Activated T-cell treated with anti-CD3 and anti-CD28 coated beads for 48 hours (primary cell): ENCODE results near the gene EPHB1.

ENCODE experiments used
- DNase-seq: peaks from one replicate; pipeline ENCODE4 v3.0.0-alpha.2; 2020; ENCODE audit warnings: low read depth

Gene EPHB1

GRCh38 chr3:134911586-134912548 is 116.8 kb downstream of the EPHB1 start:
- DNase-seq = no peak

GRCh38 chr3:134916276-134916961 is 121.4 kb downstream of the EPHB1 start:
- no peak for DNase-seq

GRCh38 chr3:134917631-134918030 is 122.6 kb downstream of the EPHB1 start:
- DNase-seq = no peak

GRCh38 chr3:134918441-134918840 is 123.4 kb downstream of the EPHB1 start:
- no peak for DNase-seq

- no peak for DNase-seq
These were observed 127.0 kb downstream of the EPHB1 start for GRCh38 chr3:134922101-134922500.

GRCh38 chr3:134922866-134923265 is 127.8 kb downstream of the EPHB1 start:
- DNase-seq = no peak

GRCh38 chr3:134923286-134923685 is 128.2 kb downstream of the EPHB1 start:
- no peak for DNase-seq

- no peak for DNase-seq
These were observed 132.5 kb downstream of the EPHB1 start for GRCh38 chr3:134927599-134927998.

GRCh38 chr3:134928392-134928791 is 133.3 kb downstream of the EPHB1 start:
- DNase-seq = no peak

- DNase-seq = no peak
These were observed 133.8 kb downstream of the EPHB1 start for GRCh38 chr3:134928819-134929218.

GRCh38 chr3:134929976-134930375 is 134.9 kb downstream of the EPHB1 start:
- no peak for DNase-seq

GRCh38 chr3:134931045-134931785 is 136.2 kb downstream of the EPHB1 start:
- no peak for DNase-seq

- no peak for DNase-seq
These were observed 137.0 kb downstream of the EPHB1 start for GRCh38 chr3:134932035-134932434.

GRCh38 chr3:134933997-134934396 is 138.9 kb downstream of the EPHB1 start:
- no peak for DNase-seq

GRCh38 chr3:134934933-134935332 is 139.9 kb downstream of the EPHB1 start:
- DNase-seq = no peak

GRCh38 chr3:134937256-134938028 is 142.4 kb downstream of the EPHB1 start:
- no peak for DNase-seq

GRCh38 chr3:134938029-134938525 is 143.0 kb downstream of the EPHB1 start:
- DNase-seq = no peak

- DNase-seq = no peak
These were observed 144.9 kb downstream of the EPHB1 start for GRCh38 chr3:134939978-134940377.

GRCh38 chr3:134941820-134942219 is 146.8 kb downstream of the EPHB1 start:
- no peak for DNase-seq

GRCh38 chr3:134944429-134944828 is 149.4 kb downstream of the EPHB1 start:
- DNase-seq = no peak

- no peak for DNase-seq
These were observed 154.1 kb downstream of the EPHB1 start for GRCh38 chr3:134949150-134949549.

GRCh38 chr3:134952371-134952770 is 157.3 kb downstream of the EPHB1 start:
- DNase-seq = no peak
